Lower leg skin (tissue), 3 donors: ENCODE data around the gene PDGFC.

ENCODE experiments used
- POLR2A ChIP-seq, 2 donors: fragments of 450-650 bp; IDR thresholded peaks; one replicate each; pipeline ENCODE4 v1.6.1; 2016 to 2017; ENCODE audit warnings: antibody characterized with exemption in 2 of 2, mild to moderate bottlenecking in 1 of 2, moderate library complexity in 1 of 2
- TF ChIP-seq, protein P1 (sequence below), 3 donors: fragments of 450-650 bp; IDR thresholded peaks; one replicate each; pipeline ENCODE4 v1.5.1; 2016; ENCODE audit warnings: antibody characterized with exemption in 3 of 3, mild to moderate bottlenecking in 3 of 3, moderate library complexity in 2 of 3

- TF ChIP-seq POLR2A (IDR thresholded peaks at IDR 0.05): no peak
- TF ChIP-seq, protein P1, sequence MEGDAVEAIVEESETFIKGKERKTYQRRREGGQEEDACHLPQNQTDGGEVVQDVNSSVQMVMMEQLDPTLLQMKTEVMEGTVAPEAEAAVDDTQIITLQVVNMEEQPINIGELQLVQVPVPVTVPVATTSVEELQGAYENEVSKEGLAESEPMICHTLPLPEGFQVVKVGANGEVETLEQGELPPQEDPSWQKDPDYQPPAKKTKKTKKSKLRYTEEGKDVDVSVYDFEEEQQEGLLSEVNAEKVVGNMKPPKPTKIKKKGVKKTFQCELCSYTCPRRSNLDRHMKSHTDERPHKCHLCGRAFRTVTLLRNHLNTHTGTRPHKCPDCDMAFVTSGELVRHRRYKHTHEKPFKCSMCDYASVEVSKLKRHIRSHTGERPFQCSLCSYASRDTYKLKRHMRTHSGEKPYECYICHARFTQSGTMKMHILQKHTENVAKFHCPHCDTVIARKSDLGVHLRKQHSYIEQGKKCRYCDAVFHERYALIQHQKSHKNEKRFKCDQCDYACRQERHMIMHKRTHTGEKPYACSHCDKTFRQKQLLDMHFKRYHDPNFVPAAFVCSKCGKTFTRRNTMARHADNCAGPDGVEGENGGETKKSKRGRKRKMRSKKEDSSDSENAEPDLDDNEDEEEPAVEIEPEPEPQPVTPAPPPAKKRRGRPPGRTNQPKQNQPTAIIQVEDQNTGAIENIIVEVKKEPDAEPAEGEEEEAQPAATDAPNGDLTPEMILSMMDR (IDR thresholded peaks at IDR 0.05): no peak
Observed at GRCh38 chr4:156983366-156983765, 11.8 kb upstream of the PDGFC start.
